ENCODE data around the gene ABCG1. TPM values are rescaled to one million over a fixed set of nuclear protein-coding genes. Genes with fewer than 3 reads are reported as not detected.
A peak's percentile ranks its signal among the peaks of the same experiment; 100 is the strongest.

The ABCG1 gene
- total and polyA plus RNA-seq, 5 donors from 2014 or later, result 17.0 to 86.3 (median 24.3) TPM

GRCh38 chr21:42232176-42232825, 13.4 kb downstream of the ABCG1 start:
- Mint-ChIP-seq H3K27me3 (no peaks in the 10 kb centered on the region), H3K4me3 (peak overlapping the region; percentile 73 to 85 (median 76)), H3K4me1 (peaks cover 18 to 97% (median 77%) of the 10 kb centered on the region in 4 donors), H3K27ac (peak overlapping the region in 2 of 3 donors; percentile 81 to 97), H3K9me3 (peaks cover 0 to 3% (median 0%) of the 10 kb centered on the region in 7 donors), H3K36me3 (peaks cover 7% of the 10 kb centered on the region)
- H3K9me3 ChIP-seq (ENCODE audit: control insufficient read depth in 2 of 2, low read length in 2 of 2), result no peaks in the 10 kb centered on the region
- H3K27ac ChIP-seq (ENCODE audit: insufficient read depth, low read length, poor library complexity, severe bottlenecking), result peak overlapping the region; percentile 98
- H3K4me3 ChIP-seq (ENCODE audit: low read depth, low read length), result peak overlapping the region; percentile 64
- H3K27me3 ChIP-seq (ENCODE audit: control insufficient read depth, insufficient read depth, low read length), result no peaks in the 10 kb centered on the region
- H3K36me3 ChIP-seq (ENCODE audit: control insufficient read depth, insufficient read depth, low read length), result peaks cover 2% of the 10 kb centered on the region
- ATAC-seq (ENCODE audit: low read depth in 2 of 2) (no peak), DNase-seq (peak in 1 of 3 donors; percentile 67)
- H3K4me1 ChIP-seq (ENCODE audit: control insufficient read depth, insufficient read depth, low read length, poor library complexity, severe bottlenecking), result peaks cover 87% of the 10 kb centered on the region

- ATAC-seq (ENCODE audit: low read depth in 2 of 2) (peak; percentile 67), DNase-seq (peak; percentile 78 to 91 (median 85))
- Histone ChIP-seq H3K27ac (ENCODE audit: insufficient read depth, low read length, poor library complexity, severe bottlenecking) (peak overlapping the region; percentile 98), H3K4me1 (ENCODE audit: control insufficient read depth, insufficient read depth, low read length, poor library complexity, severe bottlenecking) (peaks cover 88% of the 10 kb centered on the region), H3K4me3 (ENCODE audit: low read depth, low read length) (peak overlapping the region; percentile 64), H3K27me3 (ENCODE audit: control insufficient read depth, insufficient read depth, low read length) (no peaks in the 10 kb centered on the region), H3K9me3 (ENCODE audit: control insufficient read depth in 2 of 2, low read length in 2 of 2) (no peaks in the 10 kb centered on the region), H3K36me3 (ENCODE audit: control insufficient read depth, insufficient read depth, low read length) (peaks cover 2% of the 10 kb centered on the region)
- Mint-ChIP-seq H3K27me3 (no peaks in the 10 kb centered on the region), H3K4me3 (peak overlapping the region; percentile 73 to 85 (median 76)), H3K27ac (peak overlapping the region; percentile 79 to 97 (median 81)), H3K9me3 (peaks cover 0 to 1% (median 0%) of the 10 kb centered on the region in 7 donors), H3K36me3 (no peaks in the 10 kb centered on the region), H3K4me1 (peaks cover 21 to 97% (median 77%) of the 10 kb centered on the region in 4 donors)
Measured at GRCh38 chr21:42233067-42233961, 14.4 kb downstream of the ABCG1 start.

DNA sequence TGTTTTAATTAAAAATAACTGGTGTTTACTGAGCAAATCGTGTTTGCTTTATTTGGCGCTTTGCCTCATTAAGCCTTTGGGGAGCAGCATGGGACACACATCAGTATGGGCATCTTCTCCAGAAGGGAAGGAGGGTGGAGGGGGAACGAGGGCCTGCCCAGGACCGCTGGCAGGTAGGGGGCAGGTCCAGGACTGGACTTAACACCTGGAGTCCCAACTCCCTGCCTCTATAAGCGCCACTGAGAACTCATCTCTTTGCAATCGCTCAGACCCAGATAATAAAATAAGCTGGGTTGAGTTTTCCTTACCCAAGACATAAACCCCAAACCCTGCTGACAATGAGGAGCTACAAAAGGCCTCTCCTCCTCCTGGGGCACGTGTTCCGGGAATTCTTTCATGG, 15.1 kb downstream of the ABCG1 start:
- no peaks in the 10 kb centered on the region for H3K27me3 ChIP-seq (ENCODE audit: control insufficient read depth, insufficient read depth, low read length)
- peak overlapping the region; percentile 64 for H3K4me3 ChIP-seq (ENCODE audit: low read depth, low read length)
- H3K27ac Mint-ChIP-seq, result peak overlapping the region; percentile 79 to 97 (median 81)
- H3K27me3 Mint-ChIP-seq, result no peaks in the 10 kb centered on the region
- peaks cover 25 to 97% (median 77%) of the 10 kb centered on the region in 4 donors for H3K4me1 Mint-ChIP-seq
- no peaks in the 10 kb centered on the region for H3K9me3 ChIP-seq (ENCODE audit: control insufficient read depth in 2 of 2, low read length in 2 of 2)
- peaks cover 0 to 1% (median 0%) of the 10 kb centered on the region in 7 donors for H3K9me3 Mint-ChIP-seq
- peak overlapping the region; percentile 73 to 85 (median 76) for H3K4me3 Mint-ChIP-seq
- peaks cover 2% of the 10 kb centered on the region for H3K36me3 ChIP-seq (ENCODE audit: control insufficient read depth, insufficient read depth, low read length)
- no peaks in the 10 kb centered on the region for H3K36me3 Mint-ChIP-seq
- peaks cover 88% of the 10 kb centered on the region for H3K4me1 ChIP-seq (ENCODE audit: control insufficient read depth, insufficient read depth, low read length, poor library complexity, severe bottlenecking)
- DNase-seq, result peak in 1 of 3 donors; percentile 24
- peak overlapping the region; percentile 98 for H3K27ac ChIP-seq (ENCODE audit: insufficient read depth, low read length, poor library complexity, severe bottlenecking)
- ATAC-seq (ENCODE audit: low read depth in 2 of 2), result no peak

- Mint-ChIP-seq H3K4me1 (peaks cover 25 to 91% (median 73%) of the 10 kb centered on the region in 4 donors), H3K4me3 (peak overlapping the region; percentile 73 to 85 (median 78)), H3K27ac (peak overlapping the region; percentile 79 to 97 (median 81)), H3K9me3 (peaks cover 0 to 1% (median 0%) of the 10 kb centered on the region in 7 donors), H3K27me3 (no peaks in the 10 kb centered on the region), H3K36me3 (no peaks in the 10 kb centered on the region)
- H3K4me3 ChIP-seq (ENCODE audit: low read depth, low read length), result peak overlapping the region; percentile 64
- H3K9me3 ChIP-seq (ENCODE audit: control insufficient read depth in 2 of 2, low read length in 2 of 2), result no peaks in the 10 kb centered on the region
- H3K36me3 ChIP-seq (ENCODE audit: control insufficient read depth, insufficient read depth, low read length), result peaks cover 1% of the 10 kb centered on the region
- H3K27me3 ChIP-seq (ENCODE audit: control insufficient read depth, insufficient read depth, low read length), result no peaks in the 10 kb centered on the region
- ATAC-seq (ENCODE audit: low read depth in 2 of 2), result peak; percentile 70
- peak; percentile 78 to 90 (median 88) for DNase-seq
- peak overlapping the region; percentile 98 for H3K27ac ChIP-seq (ENCODE audit: insufficient read depth, low read length, poor library complexity, severe bottlenecking)
- H3K4me1 ChIP-seq (ENCODE audit: control insufficient read depth, insufficient read depth, low read length, poor library complexity, severe bottlenecking), result peaks cover 89% of the 10 kb centered on the region
Measured at GRCh38 chr21:42234464-42235241, 15.7 kb downstream of the ABCG1 start.

DNA sequence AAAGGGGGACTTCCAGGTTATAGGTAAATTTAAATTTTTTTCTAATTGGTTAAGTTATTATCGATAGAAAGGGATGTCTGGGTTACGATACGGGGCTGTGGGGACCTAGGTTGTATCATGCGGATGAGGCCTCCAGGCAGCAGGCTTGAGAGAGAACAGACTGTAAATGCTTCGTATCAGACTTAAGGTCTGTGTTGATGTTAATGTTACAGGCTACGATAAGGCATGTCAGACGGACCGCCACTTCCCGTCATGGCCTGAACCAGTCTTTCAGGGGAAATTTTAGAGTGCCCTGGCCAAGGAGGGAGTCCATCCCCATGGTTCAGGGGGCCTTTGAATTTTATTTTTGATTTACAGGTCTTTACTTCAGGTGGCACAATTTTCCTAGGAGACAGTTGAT, 16.7 kb downstream of the ABCG1 start:
- ATAC-seq (ENCODE audit: low read depth in 2 of 2) (no peak), DNase-seq (peak in 1 of 3 donors; percentile 23)
- H3K27ac Mint-ChIP-seq, result peak overlapping the region; percentile 81 to 95 (median 95)
- H3K27me3 ChIP-seq (ENCODE audit: control insufficient read depth, insufficient read depth, low read length), result no peaks in the 10 kb centered on the region
- peak overlapping the region; percentile 82 for H3K4me3 ChIP-seq (ENCODE audit: low read depth, low read length)
- no peaks in the 10 kb centered on the region for H3K36me3 Mint-ChIP-seq
- H3K9me3 ChIP-seq (ENCODE audit: control insufficient read depth in 2 of 2, low read length in 2 of 2), result no peaks in the 10 kb centered on the region
- no peaks in the 10 kb centered on the region for H3K36me3 ChIP-seq (ENCODE audit: control insufficient read depth, insufficient read depth, low read length)
- H3K4me1 ChIP-seq (ENCODE audit: control insufficient read depth, insufficient read depth, low read length, poor library complexity, severe bottlenecking), result peaks cover 91% of the 10 kb centered on the region
- no peaks in the 10 kb centered on the region for H3K27me3 Mint-ChIP-seq
- peak overlapping the region; percentile 98 for H3K27ac ChIP-seq (ENCODE audit: insufficient read depth, low read length, poor library complexity, severe bottlenecking)
- peak overlapping the region; percentile 69 to 83 (median 76) for H3K4me3 Mint-ChIP-seq
- peaks cover 25 to 87% (median 65%) of the 10 kb centered on the region in 4 donors for H3K4me1 Mint-ChIP-seq
- peaks cover 0 to 1% (median 0%) of the 10 kb centered on the region in 7 donors for H3K9me3 Mint-ChIP-seq

GRCh38 chr21:42236014-42236413, 17.1 kb downstream of the ABCG1 start:
- H3K27me3 ChIP-seq (ENCODE audit: control insufficient read depth, insufficient read depth, low read length), result no peaks in the 10 kb centered on the region
- H3K27ac ChIP-seq (ENCODE audit: insufficient read depth, low read length, poor library complexity, severe bottlenecking), result peak overlapping the region; percentile 98
- H3K27me3 Mint-ChIP-seq, result no peaks in the 10 kb centered on the region
- DNase-seq, result no peak
- peak overlapping the region; percentile 82 for H3K4me3 ChIP-seq (ENCODE audit: low read depth, low read length)
- peak overlapping the region; percentile 69 to 83 (median 76) for H3K4me3 Mint-ChIP-seq
- no peaks in the 10 kb centered on the region for H3K36me3 Mint-ChIP-seq
- H3K4me1 Mint-ChIP-seq, result peaks cover 25 to 85% (median 63%) of the 10 kb centered on the region in 4 donors
- peaks cover 0 to 1% (median 0%) of the 10 kb centered on the region in 7 donors for H3K9me3 Mint-ChIP-seq
- peaks cover 87% of the 10 kb centered on the region for H3K4me1 ChIP-seq (ENCODE audit: control insufficient read depth, insufficient read depth, low read length, poor library complexity, severe bottlenecking)
- no peaks in the 10 kb centered on the region for H3K36me3 ChIP-seq (ENCODE audit: control insufficient read depth, insufficient read depth, low read length)
- H3K27ac Mint-ChIP-seq, result peak overlapping the region; percentile 10 to 95 (median 81)
- no peak for ATAC-seq (ENCODE audit: low read depth in 2 of 2)
- H3K9me3 ChIP-seq (ENCODE audit: control insufficient read depth in 2 of 2, low read length in 2 of 2), result no peaks in the 10 kb centered on the region

- Mint-ChIP-seq H3K9me3 (peaks cover 0 to 1% (median 0%) of the 10 kb centered on the region in 7 donors), H3K4me3 (peak overlapping the region; percentile 66 to 82 (median 70)), H3K4me1 (peaks cover 25 to 79% (median 58%) of the 10 kb centered on the region in 4 donors), H3K27ac (peak overlapping the region; percentile 81 to 95 (median 83)), H3K27me3 (no peaks in the 10 kb centered on the region), H3K36me3 (no peaks in the 10 kb centered on the region)
- H3K9me3 ChIP-seq (ENCODE audit: control insufficient read depth in 2 of 2, low read length in 2 of 2), result no peaks in the 10 kb centered on the region
- no peak for ATAC-seq (ENCODE audit: low read depth in 2 of 2)
- H3K36me3 ChIP-seq (ENCODE audit: control insufficient read depth, insufficient read depth, low read length), result no peaks in the 10 kb centered on the region
- peak in 2 of 3 donors; percentile 43 to 78 for DNase-seq
- peak overlapping the region; percentile 82 for H3K4me3 ChIP-seq (ENCODE audit: low read depth, low read length)
- H3K4me1 ChIP-seq (ENCODE audit: control insufficient read depth, insufficient read depth, low read length, poor library complexity, severe bottlenecking), result peaks cover 81% of the 10 kb centered on the region
- peak overlapping the region; percentile 98 for H3K27ac ChIP-seq (ENCODE audit: insufficient read depth, low read length, poor library complexity, severe bottlenecking)
- H3K27me3 ChIP-seq (ENCODE audit: control insufficient read depth, insufficient read depth, low read length), result no peaks in the 10 kb centered on the region
Measured at GRCh38 chr21:42236693-42237092, 17.8 kb downstream of the ABCG1 start.

Measured in CD4-positive, CD25-positive, alpha-beta regulatory T cell (primary cell).